ENCODE results near the gene AGPAT2. TPM values are rescaled to one million over a fixed set of nuclear protein-coding genes. Genes with fewer than 3 reads are reported as not detected.

AGPAT2 gene
- total RNA-seq, 1 donor from 2014 or later, result 30.8 TPM

DNA sequence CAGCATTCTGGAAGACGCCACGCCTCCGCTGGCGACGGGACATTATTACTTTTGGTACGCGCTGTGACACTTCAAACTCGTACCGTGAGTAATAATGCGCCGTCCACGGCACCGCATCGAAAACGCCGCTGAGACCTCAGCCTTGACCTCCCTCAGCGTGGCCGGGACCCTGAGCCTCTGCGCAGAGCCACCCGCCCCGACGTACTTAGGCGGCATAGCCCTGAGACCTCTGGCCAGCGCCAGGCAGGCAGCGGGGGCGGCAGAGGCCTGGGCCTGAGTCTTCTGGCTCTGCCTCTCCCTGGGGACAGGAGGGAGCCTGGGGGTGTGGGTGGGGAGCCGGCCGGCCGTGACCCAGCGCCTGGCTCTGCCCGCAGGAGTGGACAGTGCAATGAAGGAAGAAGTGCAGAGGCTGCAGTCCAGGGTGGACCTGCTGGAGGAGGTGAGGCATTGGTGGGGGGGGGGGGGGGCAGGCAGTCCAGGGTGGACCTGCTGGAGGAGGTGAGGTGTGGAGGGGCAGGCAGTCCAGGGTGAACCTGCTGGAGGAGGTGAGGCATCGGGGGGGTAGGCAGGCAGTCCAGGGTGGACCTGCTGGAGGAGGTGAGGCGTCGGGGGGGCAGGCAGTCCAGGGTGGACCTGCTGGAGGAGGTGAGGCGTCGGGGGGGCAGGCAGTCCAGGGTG lies 16.5 kb downstream of the AGPAT2 start:
- Histone ChIP-seq H3K4me2 (ENCODE audit: low read length) (no peak overlapping the region), H3K9ac (ENCODE audit: low read length) (no peak overlapping the region), H3K4me3 (ENCODE audit: insufficient read depth, low read depth, low read length) (no peak overlapping the region), H3K27me3 (ENCODE audit: insufficient read depth, low read length) (no peaks in the 10 kb centered on the region), H2AFZ (ENCODE audit: low read depth, low read length) (no peak overlapping the region), H3K36me3 (ENCODE audit: insufficient read depth, low read length) (no peaks in the 10 kb centered on the region), H4K20me1 (ENCODE audit: insufficient read depth, low read length) (no peaks in the 10 kb centered on the region), H3K9me3 (ENCODE audit: insufficient read depth, low read depth, low read length) (no peaks in the 10 kb centered on the region), H3K4me1 (ENCODE audit: insufficient read depth, low read length) (no peaks in the 10 kb centered on the region), H3K27ac (ENCODE audit: low read depth, low read length) (no peak overlapping the region), H3K79me2 (ENCODE audit: insufficient read depth, low read length) (no peaks in the 10 kb centered on the region)
- TF ChIP-seq EZH2 (IDR thresholded peaks at IDR 0.05; ENCODE audit: insufficient read depth, low read length), result no peak
- TF ChIP-seq, protein P1, sequence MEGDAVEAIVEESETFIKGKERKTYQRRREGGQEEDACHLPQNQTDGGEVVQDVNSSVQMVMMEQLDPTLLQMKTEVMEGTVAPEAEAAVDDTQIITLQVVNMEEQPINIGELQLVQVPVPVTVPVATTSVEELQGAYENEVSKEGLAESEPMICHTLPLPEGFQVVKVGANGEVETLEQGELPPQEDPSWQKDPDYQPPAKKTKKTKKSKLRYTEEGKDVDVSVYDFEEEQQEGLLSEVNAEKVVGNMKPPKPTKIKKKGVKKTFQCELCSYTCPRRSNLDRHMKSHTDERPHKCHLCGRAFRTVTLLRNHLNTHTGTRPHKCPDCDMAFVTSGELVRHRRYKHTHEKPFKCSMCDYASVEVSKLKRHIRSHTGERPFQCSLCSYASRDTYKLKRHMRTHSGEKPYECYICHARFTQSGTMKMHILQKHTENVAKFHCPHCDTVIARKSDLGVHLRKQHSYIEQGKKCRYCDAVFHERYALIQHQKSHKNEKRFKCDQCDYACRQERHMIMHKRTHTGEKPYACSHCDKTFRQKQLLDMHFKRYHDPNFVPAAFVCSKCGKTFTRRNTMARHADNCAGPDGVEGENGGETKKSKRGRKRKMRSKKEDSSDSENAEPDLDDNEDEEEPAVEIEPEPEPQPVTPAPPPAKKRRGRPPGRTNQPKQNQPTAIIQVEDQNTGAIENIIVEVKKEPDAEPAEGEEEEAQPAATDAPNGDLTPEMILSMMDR (IDR thresholded peaks at IDR 0.05; ENCODE audit: insufficient read depth, low read depth, low read length), result no peak
- H3K4me3 Mint-ChIP-seq (ENCODE audit: unreplicated experiment), result no peak overlapping the region
- no peaks in the 10 kb centered on the region for H3K9me3 Mint-ChIP-seq (ENCODE audit: unreplicated experiment)
- no peaks in the 10 kb centered on the region for H3K4me1 Mint-ChIP-seq (ENCODE audit: low read depth, unreplicated experiment)
- DNase-seq (ENCODE audit: low read depth) (no peak), FAIRE-seq (no peak)
- H3K27ac Mint-ChIP-seq (ENCODE audit: unreplicated experiment), result no peak overlapping the region
- no peaks in the 10 kb centered on the region for H3K36me3 Mint-ChIP-seq (ENCODE audit: low read depth, unreplicated experiment)
- H3K27me3 Mint-ChIP-seq (ENCODE audit: low read depth, unreplicated experiment), result no peaks in the 10 kb centered on the region

DNA sequence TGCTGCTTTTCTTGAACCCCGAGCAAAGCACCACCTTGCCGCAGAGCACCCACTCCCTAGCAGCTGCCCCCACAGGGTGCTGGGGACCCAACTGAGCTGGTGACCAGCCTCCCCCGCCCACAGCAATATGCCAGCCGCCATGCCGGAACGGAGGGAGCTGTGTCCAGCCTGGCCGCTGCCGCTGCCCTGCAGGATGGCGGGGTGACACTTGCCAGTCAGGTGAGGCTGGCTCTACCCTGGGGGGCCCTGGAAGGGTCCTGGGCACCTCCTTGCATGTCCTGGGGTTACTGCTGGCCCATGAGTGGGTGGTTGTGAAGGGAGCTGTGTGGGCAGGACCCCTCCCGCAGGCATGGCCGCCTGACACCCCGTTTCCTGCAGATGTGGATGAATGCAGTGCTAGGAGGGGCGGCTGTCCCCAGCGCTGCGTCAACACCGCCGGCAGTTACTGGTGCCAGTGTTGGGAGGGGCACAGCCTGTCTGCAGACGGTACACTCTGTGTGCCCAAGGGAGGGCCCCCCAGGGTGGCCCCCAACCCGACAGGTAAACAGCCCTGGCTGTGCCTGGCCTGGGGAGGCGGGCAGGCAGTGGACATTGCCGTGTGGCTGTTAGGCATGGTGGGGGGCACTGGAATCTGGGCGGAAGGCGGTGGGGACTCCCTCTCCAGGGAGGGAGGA lies 17.3 kb downstream of the AGPAT2 start:
- H3K27ac Mint-ChIP-seq (ENCODE audit: unreplicated experiment), result no peak overlapping the region
- Histone ChIP-seq H4K20me1 (ENCODE audit: insufficient read depth, low read length) (no peaks in the 10 kb centered on the region), H3K9ac (ENCODE audit: low read length) (no peak overlapping the region), H3K4me2 (ENCODE audit: low read length) (no peak overlapping the region), H3K4me1 (ENCODE audit: insufficient read depth, low read length) (peaks cover 4% of the 10 kb centered on the region), H3K27me3 (ENCODE audit: insufficient read depth, low read length) (no peaks in the 10 kb centered on the region), H3K36me3 (ENCODE audit: insufficient read depth, low read length) (no peaks in the 10 kb centered on the region), H3K79me2 (ENCODE audit: insufficient read depth, low read length) (no peaks in the 10 kb centered on the region), H2AFZ (ENCODE audit: low read depth, low read length) (no peak overlapping the region), H3K27ac (ENCODE audit: low read depth, low read length) (no peak overlapping the region), H3K9me3 (ENCODE audit: insufficient read depth, low read depth, low read length) (no peaks in the 10 kb centered on the region), H3K4me3 (ENCODE audit: insufficient read depth, low read depth, low read length) (no peak overlapping the region)
- H3K9me3 Mint-ChIP-seq (ENCODE audit: unreplicated experiment), result no peaks in the 10 kb centered on the region
- TF ChIP-seq EZH2 (IDR thresholded peaks at IDR 0.05; ENCODE audit: insufficient read depth, low read length), result no peak
- TF ChIP-seq, protein P1 (IDR thresholded peaks at IDR 0.05; ENCODE audit: insufficient read depth, low read depth, low read length), result no peak
- DNase-seq (ENCODE audit: low read depth) (no peak), FAIRE-seq (no peak)
- no peaks in the 10 kb centered on the region for H3K36me3 Mint-ChIP-seq (ENCODE audit: low read depth, unreplicated experiment)
- H3K4me3 Mint-ChIP-seq (ENCODE audit: unreplicated experiment), result no peak overlapping the region
- peaks cover under 1% of the 10 kb centered on the region for H3K27me3 Mint-ChIP-seq (ENCODE audit: low read depth, unreplicated experiment)
- H3K4me1 Mint-ChIP-seq (ENCODE audit: low read depth, unreplicated experiment), result no peaks in the 10 kb centered on the region
